ENCODE measurements around the gene CCDC7.
"Not testable (repeated sequence)": the region's sequence is repeated elsewhere in the genome, so short reads cannot be mapped to it uniquely, and the experiment has no call there.

Gene CCDC7

GRCh38 chr10:32751582-32751981 is 305.6 kb downstream of the CCDC7 start:
- Histone ChIP-seq H3K4me1 (no peaks in the 10 kb centered on the region), H3K36me3 (ENCODE audit: control insufficient read depth, insufficient read depth, low read length) (no peaks in the 10 kb centered on the region), H2AFZ (no peak overlapping the region), H3K27me3 (ENCODE audit: control insufficient read depth, insufficient read depth, low read length) (no peaks in the 10 kb centered on the region), H3K4me2 (ENCODE audit: low read length) (no peak overlapping the region), H3K27ac (no peak overlapping the region), H3K9me3 (ENCODE audit: control insufficient read depth, low read length) (no peaks in the 10 kb centered on the region), H3K79me2 (no peaks in the 10 kb centered on the region), H3K4me3 (ENCODE audit: low read depth, low read length) (no peak overlapping the region), H3K9ac (no peak overlapping the region)
- TF ChIP-seq CTCF (IDR thresholded peaks at IDR 0.05) = no peak

GRCh38 chr10:32754900-32755299 is 309.0 kb downstream of the CCDC7 start:
- H3K36me3 ChIP-seq (ENCODE audit: control insufficient read depth, insufficient read depth, low read length); H3K27ac ChIP-seq; H3K9me3 ChIP-seq (ENCODE audit: control insufficient read depth, low read length); H3K4me1 ChIP-seq; H3K27me3 ChIP-seq (ENCODE audit: control insufficient read depth, insufficient read depth, low read length); H3K79me2 ChIP-seq; H3K4me2 ChIP-seq (ENCODE audit: low read length); H3K9ac ChIP-seq; H2AFZ ChIP-seq; H3K4me3 ChIP-seq (ENCODE audit: low read depth, low read length): not testable (repeated sequence)

GRCh38 chr10:32771217-32771616 is 325.3 kb downstream of the CCDC7 start:
- no peaks in the 10 kb centered on the region for H3K36me3 ChIP-seq (ENCODE audit: control insufficient read depth, insufficient read depth, low read length)
- H3K27ac ChIP-seq = no peak overlapping the region
- H3K4me3 ChIP-seq (ENCODE audit: low read depth, low read length) = no peak overlapping the region
- H3K4me2 ChIP-seq (ENCODE audit: low read length) = no peak overlapping the region
- no peak for TF ChIP-seq CTCF (IDR thresholded peaks at IDR 0.05)
- H3K4me1 ChIP-seq = no peaks in the 10 kb centered on the region
- no peaks in the 10 kb centered on the region for H3K79me2 ChIP-seq
- H3K9me3 ChIP-seq (ENCODE audit: control insufficient read depth, low read length) = no peaks in the 10 kb centered on the region
- no peak overlapping the region for H3K9ac ChIP-seq
- H3K27me3 ChIP-seq (ENCODE audit: control insufficient read depth, insufficient read depth, low read length) = no peaks in the 10 kb centered on the region
- no peak overlapping the region for H2AFZ ChIP-seq

DNA sequence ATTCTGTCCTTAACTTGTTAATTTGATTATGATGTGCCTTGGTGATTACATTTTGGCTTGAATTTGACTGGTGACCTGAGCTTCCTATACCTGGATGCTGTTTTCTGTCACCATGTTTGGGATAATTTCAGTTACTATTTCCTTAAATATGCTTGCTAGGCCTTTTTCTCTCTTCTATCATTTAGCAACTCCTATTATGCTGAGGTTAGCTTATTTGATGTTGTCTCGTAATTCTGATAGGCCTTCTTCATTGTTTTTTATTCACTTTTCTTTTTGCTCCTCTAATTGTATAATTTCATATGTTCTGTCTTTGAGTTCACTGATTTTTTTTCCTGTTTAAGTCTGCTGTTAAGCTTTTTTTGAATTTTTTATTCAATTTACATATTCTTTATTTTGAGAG is 327.2 kb downstream of the CCDC7 start:
- no peaks in the 10 kb centered on the region for H3K4me1 ChIP-seq
- H3K36me3 ChIP-seq (ENCODE audit: control insufficient read depth, insufficient read depth, low read length) = no peaks in the 10 kb centered on the region
- H3K9me3 ChIP-seq (ENCODE audit: control insufficient read depth, low read length) = no peaks in the 10 kb centered on the region
- no peak for TF ChIP-seq CTCF (IDR thresholded peaks at IDR 0.05)
- no peaks in the 10 kb centered on the region for H3K79me2 ChIP-seq
- H2AFZ ChIP-seq = no peak overlapping the region
- H3K4me2 ChIP-seq (ENCODE audit: low read length) = no peak overlapping the region
- H3K27ac ChIP-seq = no peak overlapping the region
- H3K27me3 ChIP-seq (ENCODE audit: control insufficient read depth, insufficient read depth, low read length) = no peaks in the 10 kb centered on the region
- H3K4me3 ChIP-seq (ENCODE audit: low read depth, low read length) = no peak overlapping the region
- no peak overlapping the region for H3K9ac ChIP-seq

DNA sequence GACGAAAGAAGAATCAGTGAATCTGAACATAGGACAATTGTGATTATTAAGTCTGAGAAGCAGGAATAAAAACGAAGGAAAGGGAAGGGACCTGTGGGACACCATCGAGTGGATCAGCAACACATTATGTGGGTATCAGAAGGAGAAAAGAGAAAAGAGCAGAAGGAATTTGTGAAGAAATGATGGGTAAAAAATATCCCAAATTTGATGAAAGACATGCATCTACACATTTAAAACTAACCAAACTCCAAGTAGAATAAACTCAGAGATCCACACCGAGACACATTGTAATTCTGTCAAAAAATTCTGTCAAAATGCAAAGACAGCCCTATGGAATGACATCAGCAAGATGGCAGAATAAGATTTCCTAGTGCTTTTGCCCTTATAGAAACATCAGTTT is 341.0 kb downstream of the CCDC7 start:
- Histone ChIP-seq H3K27ac (no peak overlapping the region), H3K4me3 (ENCODE audit: low read depth, low read length) (no peak overlapping the region), H3K36me3 (ENCODE audit: control insufficient read depth, insufficient read depth, low read length) (no peaks in the 10 kb centered on the region), H3K4me1 (no peaks in the 10 kb centered on the region), H3K79me2 (no peaks in the 10 kb centered on the region), H3K9me3 (ENCODE audit: control insufficient read depth, low read length) (no peaks in the 10 kb centered on the region), H3K4me2 (ENCODE audit: low read length) (no peak overlapping the region), H3K9ac (no peak overlapping the region), H3K27me3 (ENCODE audit: control insufficient read depth, insufficient read depth, low read length) (no peaks in the 10 kb centered on the region), H2AFZ (no peak overlapping the region)
- no peak for TF ChIP-seq CTCF (IDR thresholded peaks at IDR 0.05)

Measured in parathyroid adenoma (tissue), 2 donors.